HL-60/S4 (cell line): ENCODE data around the gene TEX53.

Experiments used
- in situ Hi-C: fragments of 300-500 bp; cut with MboI; formaldehyde crosslinking; loops from 2 replicates; pipeline ENCODE4 v1.14.3; 2022; ENCODE audit warnings: low sequenced_read_pairs

TEX53 gene

DNA sequence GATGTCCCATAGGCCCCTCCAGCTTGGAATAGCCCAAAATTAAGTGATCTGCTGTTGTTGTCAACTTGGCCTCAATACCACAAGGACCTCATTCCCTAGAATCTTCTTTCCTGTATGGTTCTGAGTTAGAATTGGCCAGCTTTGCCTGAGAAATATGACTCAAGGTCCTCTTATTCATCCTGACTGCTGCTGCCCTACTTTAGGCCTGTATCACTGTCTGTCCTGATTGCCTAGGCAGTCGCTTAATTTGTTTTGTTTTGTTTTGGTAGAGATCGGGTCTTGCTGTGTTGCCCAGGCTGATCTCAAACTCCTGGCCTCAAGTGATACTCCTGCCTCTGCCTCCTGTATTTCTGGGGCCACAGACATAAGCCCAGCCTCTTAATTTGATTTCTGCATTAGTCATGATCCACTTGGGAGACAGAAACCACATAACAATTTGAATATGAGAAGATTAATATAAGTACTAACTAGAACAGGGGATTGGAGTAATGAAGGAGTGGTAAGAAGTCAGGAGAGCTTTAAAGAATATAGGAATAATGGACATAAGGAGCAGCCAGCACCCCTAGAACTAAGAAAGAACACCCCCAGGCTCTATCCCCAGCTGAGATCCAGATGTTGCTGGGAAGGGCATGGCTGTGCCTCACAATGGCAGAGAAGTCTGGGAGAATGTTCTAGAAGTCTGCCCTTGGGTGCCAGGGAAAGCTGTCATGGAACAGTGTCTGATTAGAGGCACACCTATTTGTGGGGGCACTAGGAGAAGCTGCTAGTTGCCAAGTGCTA, 4.6 kb downstream of the TEX53 start:
- in situ Hi-C loops: loop anchor here (10.0 kb wide), 1 partner anchor 248 kb away; no protein-coding TSS in a partner anchor

GRCh38 chr9:114643896-114644295, 13.7 kb downstream of the TEX53 start:
- in situ Hi-C loops: no loop called here

DNA sequence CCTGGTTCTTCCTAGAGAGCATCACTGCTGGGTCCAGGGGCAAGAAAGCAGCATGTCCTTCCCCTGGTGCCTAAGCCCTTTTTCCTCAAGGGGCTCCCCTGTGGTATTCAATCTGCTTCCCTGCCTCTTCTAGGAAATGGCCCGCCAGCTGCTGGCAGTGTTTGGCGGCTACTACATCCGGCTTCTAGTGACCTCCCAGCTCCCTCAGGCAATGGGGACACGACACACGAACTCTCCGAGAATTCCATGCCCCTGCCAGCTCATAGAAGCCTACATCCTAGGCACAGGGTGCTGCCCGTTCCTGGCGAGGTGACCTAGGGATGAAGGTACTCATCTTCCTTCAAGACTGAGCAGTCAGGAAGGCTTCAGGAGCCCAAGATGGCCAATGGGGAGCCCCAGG, 14.6 kb downstream of the TEX53 start:
- in situ Hi-C loops: no loop called here

GRCh38 chr9:114641967-114642366, 15.6 kb downstream of the TEX53 start:
- in situ Hi-C loops: no loop called here

- in situ Hi-C loops: no loop called here
Observed at GRCh38 chr9:114638404-114638803, 19.2 kb downstream of the TEX53 start.

DNA sequence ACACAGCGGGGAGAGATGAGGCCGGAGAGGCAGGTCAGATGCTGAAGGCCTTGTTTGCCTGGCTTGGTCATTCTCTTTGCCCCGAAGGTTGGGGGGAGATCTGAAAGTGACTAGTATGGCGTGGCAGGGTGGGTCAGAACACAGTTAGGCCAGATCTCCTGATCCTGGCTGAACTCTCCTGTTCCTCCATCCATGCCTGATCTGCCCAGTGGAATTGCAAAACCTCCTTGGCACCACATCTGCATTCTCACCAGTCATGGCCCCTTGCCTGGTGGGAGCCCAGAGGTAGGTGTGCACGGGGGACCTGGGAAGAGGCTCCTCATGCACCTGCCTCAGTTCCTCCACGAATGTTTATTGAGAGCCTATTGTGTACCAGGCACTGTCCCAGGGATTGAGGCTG, 23.2 kb downstream of the TEX53 start:
- in situ Hi-C loops: no loop called here

DNA sequence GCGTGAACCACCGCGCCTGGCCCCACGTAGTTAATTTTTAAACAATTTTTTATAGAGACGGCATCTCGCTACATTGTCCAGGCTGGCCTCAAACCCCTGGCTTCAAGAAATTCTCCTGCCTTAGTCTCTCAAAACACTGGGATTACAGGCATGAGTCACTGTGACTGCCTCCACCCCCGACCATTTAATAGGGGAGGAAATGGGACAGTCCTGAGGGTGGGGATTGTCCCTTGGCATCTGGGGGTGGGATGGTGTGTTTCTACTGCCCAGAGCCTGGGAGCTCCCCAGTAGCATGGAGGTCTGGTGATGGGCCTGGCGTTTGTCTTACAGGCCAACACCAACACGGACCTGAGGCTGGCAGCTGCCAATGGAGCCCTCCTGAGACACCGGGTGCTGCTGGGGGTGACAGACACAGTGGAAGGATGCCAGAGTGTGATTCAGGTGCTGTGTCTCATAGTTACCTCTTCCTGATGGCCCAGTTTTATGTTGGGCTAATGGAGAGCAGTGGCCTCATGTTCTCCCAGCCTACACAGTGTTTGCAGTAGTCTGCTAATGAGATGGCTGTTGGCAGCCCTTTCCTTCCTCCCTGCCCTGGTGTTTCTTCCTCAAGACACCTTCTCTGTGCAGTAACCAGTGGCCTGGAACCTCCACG, 24.0 kb downstream of the TEX53 start:
- in situ Hi-C loops: no loop called here

- in situ Hi-C loops: no loop called here
Observed at GRCh38 chr9:114631166-114631565, 26.4 kb downstream of the TEX53 start.

DNA sequence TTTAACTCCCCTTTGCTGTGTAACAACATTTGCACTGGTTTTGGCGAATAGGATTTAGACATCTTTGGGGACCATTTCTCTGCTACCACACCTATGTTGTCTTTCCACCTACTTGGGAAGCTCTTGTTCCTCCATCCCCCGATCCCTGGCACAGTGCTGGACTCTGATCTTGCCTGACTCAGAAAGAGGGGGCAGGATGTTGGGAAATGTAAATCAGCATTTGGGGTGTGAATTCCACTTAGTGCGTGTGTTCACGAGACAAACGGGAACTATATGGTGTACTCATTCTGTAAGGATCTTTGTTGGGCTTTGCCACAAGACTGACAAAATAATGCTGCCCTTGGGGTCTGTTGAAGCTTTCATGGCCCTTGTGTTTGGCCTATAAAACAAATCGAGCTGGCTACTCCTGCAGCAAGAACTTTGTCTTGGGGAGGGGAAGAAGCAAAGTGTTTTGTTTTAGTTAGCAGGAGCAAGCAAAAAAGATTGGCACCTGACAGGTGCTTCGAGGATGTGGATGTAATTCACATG, 28.0 kb downstream of the TEX53 start:
- in situ Hi-C loops: no loop called here

- in situ Hi-C loops: no loop called here
Observed at GRCh38 chr9:114627553-114627952, 30.1 kb downstream of the TEX53 start.

GRCh38 chr9:114626415-114627020, 31.1 kb downstream of the TEX53 start:
- in situ Hi-C loops: no loop called here

DNA sequence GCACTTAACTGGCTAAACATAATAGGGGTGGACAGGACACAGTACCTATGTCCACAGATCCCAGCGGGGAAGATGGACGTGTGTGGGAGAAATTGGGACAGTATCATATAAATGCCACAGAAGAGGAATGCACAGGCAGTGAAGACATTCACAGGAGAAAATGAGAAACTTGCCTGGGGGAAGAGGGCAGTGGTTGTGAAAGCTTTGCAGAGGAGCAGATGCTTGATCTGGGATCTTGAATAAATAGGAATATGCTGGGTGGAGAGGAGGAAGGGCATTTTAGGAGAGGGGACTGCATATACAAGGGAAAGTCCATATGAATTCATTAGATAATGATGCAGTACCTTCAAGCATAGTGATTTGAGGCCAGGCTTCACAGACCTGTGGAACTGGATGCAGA, 32.9 kb downstream of the TEX53 start:
- in situ Hi-C loops: no loop called here

GRCh38 chr9:114621975-114622609, 35.5 kb downstream of the TEX53 start:
- in situ Hi-C loops: no loop called here

DNA sequence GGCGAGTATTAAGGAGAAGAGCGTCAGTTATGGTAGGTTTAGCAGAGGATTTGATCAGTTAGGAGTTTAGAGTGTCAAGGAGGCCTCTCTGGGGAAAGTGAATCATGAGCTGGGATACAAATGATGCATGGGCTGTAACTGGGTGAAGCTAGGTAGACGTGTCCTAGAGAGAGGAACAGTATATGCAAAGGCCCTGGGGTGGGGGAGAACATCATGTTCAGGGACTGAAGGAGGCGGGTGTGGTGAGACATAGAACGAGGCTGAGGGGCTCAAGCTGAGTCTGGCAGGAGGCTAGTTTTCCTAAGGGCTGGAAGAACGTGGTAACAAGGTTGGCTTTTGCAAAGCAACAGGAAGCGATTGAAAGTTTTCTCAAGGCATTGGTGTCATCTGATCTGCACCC, 36.0 kb downstream of the TEX53 start:
- in situ Hi-C loops: no loop called here

GRCh38 chr9:114619191-114619761, 38.3 kb downstream of the TEX53 start:
- in situ Hi-C loops: no loop called here

DNA sequence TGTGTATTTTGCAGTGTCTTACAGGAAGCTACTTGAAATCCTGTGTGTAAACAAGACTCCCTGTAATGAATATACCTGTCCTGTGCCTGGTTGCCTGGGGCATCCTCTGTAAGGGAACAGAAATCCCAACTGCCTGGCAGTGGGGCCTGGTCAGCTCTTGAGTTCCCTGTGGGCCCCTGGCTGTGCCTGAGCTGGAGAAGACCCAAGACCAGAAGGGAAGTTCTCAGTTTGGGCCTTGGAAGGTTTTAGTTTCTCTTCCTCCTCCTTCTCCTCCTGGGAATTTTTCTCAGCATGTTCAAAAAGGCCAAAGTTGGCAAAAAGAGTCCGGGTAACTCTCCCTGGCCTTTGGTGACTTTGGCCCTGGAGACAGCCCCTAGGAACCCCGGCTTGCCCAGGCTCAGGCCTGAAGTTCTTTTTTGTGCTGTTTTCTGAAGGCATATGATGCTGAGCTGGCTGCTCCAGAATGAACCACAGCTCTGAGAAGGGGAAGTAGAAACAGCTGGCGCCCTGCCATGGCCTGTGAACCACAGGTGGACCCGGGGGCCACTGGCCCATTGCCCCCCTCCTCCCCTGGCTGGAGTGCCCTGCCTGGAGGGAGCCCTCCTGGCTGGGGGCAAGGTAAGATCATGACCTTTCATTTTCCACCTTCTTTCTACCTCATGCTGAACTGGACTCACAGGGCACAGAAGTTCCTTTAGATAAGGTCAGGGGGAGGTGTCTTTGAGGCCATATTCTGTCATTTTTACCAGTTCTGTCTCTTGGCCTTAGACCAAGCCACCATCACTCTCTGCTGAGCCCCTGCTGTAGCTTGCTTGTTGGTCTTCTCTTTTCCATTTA, 40.7 kb downstream of the TEX53 start:
- in situ Hi-C loops: no loop called here

DNA sequence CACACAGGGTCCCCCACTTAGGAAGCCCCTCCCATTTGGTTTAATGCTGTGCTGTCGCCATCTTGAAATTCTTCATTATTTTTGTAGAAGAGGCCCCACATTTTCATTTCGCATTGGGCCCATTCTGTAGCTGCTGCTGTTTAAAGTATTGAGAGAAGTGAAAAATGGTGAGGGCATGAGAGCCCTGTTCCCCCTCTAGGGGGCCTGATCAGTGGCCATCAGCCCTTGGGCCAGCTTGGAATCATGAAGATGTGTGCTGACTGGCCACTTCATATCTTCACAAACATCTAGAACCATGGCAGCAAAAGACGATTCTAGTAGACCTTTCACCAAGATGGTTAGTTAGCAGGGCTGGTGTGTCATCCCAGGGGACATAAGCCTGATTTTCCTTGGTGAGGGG, 43.2 kb downstream of the TEX53 start:
- in situ Hi-C loops: no loop called here

- in situ Hi-C loops: no loop called here
Observed at GRCh38 chr9:114613919-114614318, 43.7 kb downstream of the TEX53 start.

- in situ Hi-C loops: no loop called here
Observed at GRCh38 chr9:114613087-114613486, 44.5 kb downstream of the TEX53 start.

GRCh38 chr9:114612272-114612923, 45.2 kb downstream of the TEX53 start:
- in situ Hi-C loops: no loop called here
